ENCODE data around the gene SEMA5A.

DNA sequence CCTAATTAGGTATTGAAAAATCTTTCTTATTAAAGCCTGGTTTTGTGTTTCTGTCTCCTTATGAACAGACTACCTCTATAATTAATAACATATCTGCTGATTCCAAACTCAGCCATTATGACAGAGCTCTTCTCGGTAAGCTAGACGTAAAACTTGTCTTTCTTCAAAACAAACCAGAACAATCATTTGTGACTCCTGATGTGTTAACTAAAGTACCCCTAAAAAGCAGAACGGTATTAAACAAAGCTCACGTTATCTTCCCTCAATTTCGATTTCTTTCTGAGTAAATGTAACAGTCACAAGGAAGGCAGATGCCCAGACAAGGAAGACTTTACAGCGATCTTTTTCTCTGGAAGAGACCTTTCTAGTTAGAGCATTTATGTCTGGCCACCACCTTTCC, 1.8 kb downstream of the SEMA5A start:
- TF ChIP-seq POLR2A (IDR thresholded peaks at IDR 0.05; ENCODE audit: low read length) (no peak), GATA1 (IDR thresholded peaks at IDR 0.05; ENCODE audit: low read depth, low read length) (no peak)

Measured in erythroblast (primary cell).